ENCODE measurements around the gene SPEN.

- TF ChIP-seq CTCF (IDR thresholded peaks at IDR 0.05; ENCODE audit: low read length) (no peak), EZH2 (optimal IDR thresholded peaks at IDR 0.05; ENCODE audit: low read depth, low read length) (no peak)
Observed at GRCh38 chr1:15953294-15953771, 105.8 kb downstream of the SPEN start.

All from MM.1S (cell line).